Gastrocnemius medialis (tissue), 4 donors: Measurements from ENCODE around the gene MMD2. TPM values are rescaled to one million over a fixed set of nuclear protein-coding genes. Genes with fewer than 3 reads are reported as not detected.

Experiments
- ATAC-seq, 2 donors: fragments of 150-250 bp; one replicate each; pipeline ENCODE4 v1.9.1; 2016
- DNase-seq, 2 donors: peaks; one replicate each; pipeline ENCODE4 v3.0.0-alpha.2; 2019
- H3K27ac ChIP-seq, 4 donors: fragments of 200-600 bp; sonication (generic); 1 replicate in 1 of 4; 2 replicates in 3 of 4; pipeline ENCODE4 v1.5.1; 2016 to 2018; ENCODE audit warnings: mild to moderate bottlenecking in 2 of 4, moderate library complexity in 1 of 4
- H3K27me3 ChIP-seq, 3 donors: fragments of 200-600 bp; sonication (generic) in 2 of 3; 1 replicate in 1 of 3; 2 replicates in 2 of 3; pipeline versions ENCODE4 v1.5.1 to v1.6.0; 2016 to 2019; ENCODE audit warnings: mild to moderate bottlenecking in 1 of 3, moderate library complexity in 1 of 3
- H3K36me3 ChIP-seq, 2 donors: fragments of 200-600 bp; sonication (generic) in 1 of 2; one replicate each; pipeline ENCODE4 v1.5.1; 2017 to 2018
- H3K4me1 ChIP-seq, 2 donors: fragments of 200-600 bp; sonication (generic) in 1 of 2; one replicate each; pipeline ENCODE4 v1.5.1; 2016 to 2017; ENCODE audit warnings: mild to moderate bottlenecking in 2 of 2
- H3K4me3 ChIP-seq, 4 donors: fragments of 200-600 bp; sonication (generic) in 3 of 4; 1 replicate in 1 of 4; 2 replicates in 3 of 4; pipeline ENCODE4 v1.5.1; 2016 to 2019; ENCODE audit warnings: mild to moderate bottlenecking in 2 of 4
- H3K9me3 ChIP-seq, 3 donors: fragments of 200-600 bp; sonication (generic) in 2 of 3; 1 replicate in 1 of 3; 2 replicates in 2 of 3; pipeline ENCODE4 v1.5.1; 2016 to 2019
- CTCF ChIP-seq, 5 experiments: fragments of 450-650 bp in 3 of 5; fragments of 200-600 bp in 2 of 5; sonication (generic) in 2 of 5; IDR thresholded peaks in 4 of 5; conservative IDR thresholded peaks in 1 of 5; 1 replicate in 4 of 5; 2 replicates in 1 of 5; pipeline ENCODE4 v1.5.1; 2016 to 2019; ENCODE audit warnings: antibody characterized with exemption in 5 of 5, mild to moderate bottlenecking in 3 of 5, moderate library complexity in 3 of 5
- POLR2A ChIP-seq, 2 donors: fragments of 450-650 bp; IDR thresholded peaks; one replicate each; pipeline ENCODE4 v1.6.1; 2017; ENCODE audit warnings: antibody characterized with exemption in 2 of 2, mild to moderate bottlenecking in 2 of 2, moderate library complexity in 2 of 2
- in situ Hi-C, 4 donors: fragments of 200-750 bp; cut with MboI; loops; one replicate each; pipeline versions ENCODE4 v1.15.0 to v1.8.0; 2017; ENCODE audit warnings: low sequenced_read_pairs in 4 of 4
- intact Hi-C: fragments of 100-400 bp; cut with DNase I; formaldehyde crosslinking; loops from one replicate; pipeline ENCODE4 v1.15.1; 2023; ENCODE audit warnings: low total_unique reads
- total RNA-seq, 4 donors: library from RNA; depleted of rRNA; stranded (reverse); fragments of >200 nt; gene quantifications; one replicate each; pipeline versions ENCODE4 v1.1.0 to v1.2.3, GENCODE V29; 2016

The MMD2 gene
- total RNA-seq, 4 donors from 2014 or later: not detected

DNA sequence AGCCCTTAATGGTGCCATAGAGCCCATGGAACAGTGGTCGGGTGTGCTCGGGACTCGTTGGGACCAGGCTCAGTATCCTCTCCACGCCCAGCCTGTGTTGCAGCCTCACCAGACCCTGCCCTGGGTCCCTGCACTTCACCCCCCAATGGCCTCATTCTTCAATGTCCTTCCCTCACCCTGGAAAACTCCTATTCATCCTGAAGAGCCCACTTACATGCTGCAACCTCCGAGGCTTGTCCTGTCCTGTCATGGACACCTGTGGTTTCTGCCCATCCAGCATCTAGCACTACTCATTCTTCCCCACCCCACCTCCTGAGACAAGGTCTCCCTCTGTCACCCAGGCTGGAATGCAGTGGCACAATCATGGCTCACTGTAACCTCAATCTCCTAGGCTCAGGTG lies 7.7 kb downstream of the MMD2 start:
- Histone ChIP-seq H3K4me3 (no peak overlapping the region), H3K36me3 (no peaks in the 10 kb centered on the region), H3K4me1 (no peaks in the 10 kb centered on the region), H3K27me3 (peaks cover 5 to 19% (median 6%) of the 10 kb centered on the region in 3 donors), H3K9me3 (no peaks in the 10 kb centered on the region), H3K27ac (no peak overlapping the region)
- DNase-seq (no peak), ATAC-seq (no peak)
- intact Hi-C loops (no loop called here), in situ Hi-C loops (no loop called here)
- no peak for TF ChIP-seq POLR2A (IDR thresholded peaks at IDR 0.05)
- no peak for TF ChIP-seq CTCF (IDR thresholded peaks at IDR 0.05 in 4 of 5, conservative IDR thresholded peaks at IDR 0.05 in 1 of 5)

DNA sequence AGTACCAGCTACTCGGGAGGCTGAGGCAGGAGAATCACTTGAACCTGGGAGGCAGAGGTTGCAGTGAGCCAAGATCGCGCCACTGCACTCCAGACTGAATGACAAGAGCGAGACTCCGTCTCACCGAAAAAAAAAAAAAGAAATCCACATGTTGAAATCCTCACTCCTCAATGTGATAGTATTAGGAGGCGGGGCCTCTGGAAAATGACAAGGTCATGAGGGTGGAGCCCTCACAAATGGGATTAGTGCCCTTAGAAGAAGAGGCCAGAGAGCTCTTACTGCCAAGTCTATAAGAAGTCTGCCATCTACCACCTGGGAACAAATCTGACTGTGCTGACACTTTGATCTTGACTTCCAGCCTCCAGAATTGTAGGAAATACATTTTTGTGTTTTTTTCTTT lies 10.6 kb downstream of the MMD2 start:
- no peak for DNase-seq
- H3K9me3 ChIP-seq: no peaks in the 10 kb centered on the region
- intact Hi-C loops (no loop called here), in situ Hi-C loops (no loop called here)
- TF ChIP-seq POLR2A (IDR thresholded peaks at IDR 0.05) (no peak), CTCF (IDR thresholded peaks at IDR 0.05 in 4 of 5, conservative IDR thresholded peaks at IDR 0.05 in 1 of 5) (no peak)
- H3K27me3 ChIP-seq: peaks cover 0 to 5% (median 4%) of the 10 kb centered on the region in 3 donors
- H3K27ac ChIP-seq: no peak overlapping the region
- H3K4me3 ChIP-seq: no peak overlapping the region
- no peaks in the 10 kb centered on the region for H3K4me1 ChIP-seq
- ATAC-seq: no peak
- H3K36me3 ChIP-seq: no peaks in the 10 kb centered on the region

DNA sequence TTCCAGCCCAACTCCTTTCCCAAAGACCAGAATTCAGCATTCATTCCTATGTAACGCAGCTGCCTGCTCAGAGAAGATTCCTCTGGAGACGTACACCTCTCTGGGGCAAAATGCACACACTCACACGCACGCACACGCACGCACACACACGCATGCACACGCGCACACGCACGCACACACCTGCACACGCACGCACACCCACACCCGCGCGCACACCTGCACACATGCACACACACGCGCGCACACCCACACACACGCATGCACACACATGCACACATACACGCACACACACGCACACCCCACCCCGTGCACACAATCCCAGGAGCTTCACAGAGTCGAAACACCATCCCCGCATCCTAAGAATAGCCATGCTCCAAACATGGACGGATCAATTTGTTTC lies 13.0 kb downstream of the MMD2 start:
- no peaks in the 10 kb centered on the region for H3K27me3 ChIP-seq
- no peak overlapping the region for H3K4me3 ChIP-seq
- no peaks in the 10 kb centered on the region for H3K4me1 ChIP-seq
- TF ChIP-seq CTCF (IDR thresholded peaks at IDR 0.05 in 4 of 5, conservative IDR thresholded peaks at IDR 0.05 in 1 of 5): no peak
- TF ChIP-seq POLR2A (IDR thresholded peaks at IDR 0.05): no peak
- no peak overlapping the region for H3K27ac ChIP-seq
- no peaks in the 10 kb centered on the region for H3K9me3 ChIP-seq
- in situ Hi-C loops (no loop called here), intact Hi-C loops (no loop called here)
- H3K36me3 ChIP-seq: no peaks in the 10 kb centered on the region
- no peak for DNase-seq
- no peak for ATAC-seq

DNA sequence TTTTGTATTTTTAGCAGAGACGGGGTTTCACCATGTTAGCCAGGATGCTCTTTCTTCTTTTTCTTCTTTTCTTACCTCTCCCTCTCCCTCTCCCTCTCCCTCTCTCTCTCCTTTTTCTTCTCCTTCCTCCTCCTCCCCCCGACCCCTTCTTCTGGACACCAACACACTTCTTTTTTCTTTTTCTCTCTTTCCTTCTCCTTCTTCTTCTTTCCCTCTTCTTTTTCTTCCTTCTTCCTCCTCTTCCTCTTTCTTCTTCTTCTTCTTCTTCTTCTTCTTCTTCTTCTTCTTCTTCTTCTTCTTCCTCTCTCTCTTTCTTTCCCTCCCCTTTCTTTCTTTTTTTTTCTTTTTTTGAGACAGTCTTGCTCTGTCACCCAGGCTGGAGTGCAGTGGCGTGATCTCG lies 14.0 kb downstream of the MMD2 start:
- no peak for DNase-seq
- ATAC-seq: no peak
- TF ChIP-seq POLR2A (IDR thresholded peaks at IDR 0.05): no peak
- TF ChIP-seq CTCF (IDR thresholded peaks at IDR 0.05 in 4 of 5, conservative IDR thresholded peaks at IDR 0.05 in 1 of 5): no peak

DNA sequence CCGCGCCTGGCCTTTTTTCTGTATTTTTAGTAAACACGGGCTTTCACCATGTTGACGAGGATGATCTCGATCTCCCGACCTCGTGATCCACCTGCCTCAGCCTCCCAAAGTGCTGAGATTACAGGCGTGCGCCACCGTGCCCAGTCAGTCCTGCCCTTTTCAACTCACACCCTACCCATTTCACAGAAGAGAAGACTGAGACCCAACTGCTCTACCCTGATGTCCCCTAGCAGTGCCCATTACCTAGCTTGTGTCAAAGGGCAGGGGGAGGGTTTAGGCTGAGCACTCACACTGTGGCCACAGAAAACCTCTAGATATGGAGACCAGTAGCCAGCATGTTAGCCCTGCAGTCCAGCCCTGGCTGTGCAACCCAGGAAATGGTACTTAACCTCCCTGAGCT lies 15.7 kb downstream of the MMD2 start:
- H3K27me3 ChIP-seq: no peaks in the 10 kb centered on the region

More for the DNA sequence above, 14.0 kb downstream of the MMD2 start:
- no peaks in the 10 kb centered on the region for H3K4me1 ChIP-seq
- H3K4me3 ChIP-seq: no peak overlapping the region
- in situ Hi-C loops: no loop called here
- H3K27me3 ChIP-seq: no peaks in the 10 kb centered on the region
- H3K9me3 ChIP-seq: no peaks in the 10 kb centered on the region
- H3K27ac ChIP-seq: no peak overlapping the region
- H3K36me3 ChIP-seq: no peaks in the 10 kb centered on the region
- intact Hi-C loops: no loop called here

More for the DNA sequence above, 15.7 kb downstream of the MMD2 start:
- DNase-seq (no peak), ATAC-seq (no peak)
- no peaks in the 10 kb centered on the region for H3K4me1 ChIP-seq
- no peaks in the 10 kb centered on the region for H3K36me3 ChIP-seq
- in situ Hi-C loops: no loop called here
- no peak for TF ChIP-seq CTCF (IDR thresholded peaks at IDR 0.05 in 4 of 5, conservative IDR thresholded peaks at IDR 0.05 in 1 of 5)
- TF ChIP-seq POLR2A (IDR thresholded peaks at IDR 0.05): no peak
- no peak overlapping the region for H3K4me3 ChIP-seq
- intact Hi-C loops: no loop called here
- no peaks in the 10 kb centered on the region for H3K9me3 ChIP-seq
- no peak overlapping the region for H3K27ac ChIP-seq
